CD8-positive, alpha-beta memory T cell (primary cell): Measurements from ENCODE around the gene ACER3. TPM values are rescaled to one million over a fixed set of nuclear protein-coding genes. Genes with fewer than 3 reads are reported as not detected.

ENCODE experiments used
- CTCF ChIA-PET: fragments of 350-600 bp; sonication (Branson Sonifier 250); formaldehyde crosslinking; loops from one replicate; lab custom pipeline; 2021; ENCODE audit warnings: antibody characterized with exemption; lab: Charles Lee
- POLR2A ChIA-PET: fragments of 350-600 bp; sonication (Branson Sonifier 250); formaldehyde crosslinking; loops from one replicate; lab custom pipeline; 2021; ENCODE audit warnings: antibody characterized with exemption; lab: Charles Lee
- DNase-seq, 5 donors: peaks; one replicate each; pipeline versions ENCODE4 v3.0.0 to v3.0.0-alpha.2; 2020 to 2022; ENCODE audit warnings: mixed read lengths in 1 of 5
- H3K27ac ChIP-seq: one replicate; pipeline ENCODE4 v1.7.0; 2013; ENCODE audit warnings: low read depth, mild to moderate bottlenecking, low read length, moderate library complexity
- H3K27me3 ChIP-seq: 2 replicates; pipeline ENCODE4 v1.7.0; 2013; ENCODE audit warnings: low read length, mild to moderate bottlenecking; ENCODE audit not compliant: insufficient read depth, poor library complexity, severe bottlenecking
- H3K36me3 ChIP-seq: 2 replicates; pipeline ENCODE4 v1.7.0; 2013; ENCODE audit warnings: mild to moderate bottlenecking, low read length, moderate library complexity; ENCODE audit not compliant: insufficient read depth
- H3K4me1 ChIP-seq: 2 replicates; pipeline ENCODE4 v1.7.0; 2013; ENCODE audit warnings: mild to moderate bottlenecking, low read length, moderate library complexity; ENCODE audit not compliant: insufficient read depth
- H3K4me3 ChIP-seq: 2 replicates; pipeline ENCODE4 v1.7.0; 2013; ENCODE audit warnings: mild to moderate bottlenecking, low read length
- H3K9me3 ChIP-seq: 2 replicates; pipeline ENCODE4 v1.7.0; 2013; ENCODE audit warnings: mild to moderate bottlenecking, low read length
- H3K27ac Mint-ChIP-seq, 8 donors: one replicate each; pipeline ENCODE4 v1.8.0; 2020 to 2021; ENCODE audit warnings: mixed read lengths in 8 of 8, mild to moderate bottlenecking in 6 of 8, inconsistent platforms in 3 of 8, moderate library complexity in 3 of 8
- H3K27me3 Mint-ChIP-seq, 2 donors: one replicate each; pipeline ENCODE4 v1.8.0; 2020 to 2021; ENCODE audit warnings: mixed read lengths in 2 of 2, mild to moderate bottlenecking in 1 of 2, moderate library complexity in 1 of 2
- H3K36me3 Mint-ChIP-seq, 3 donors: one replicate each; pipeline ENCODE4 v1.8.0; 2020 to 2021; ENCODE audit warnings: mixed read lengths in 3 of 3, inconsistent platforms in 1 of 3, mild to moderate bottlenecking in 1 of 3
- H3K4me1 Mint-ChIP-seq, 3 donors: one replicate each; pipeline ENCODE4 v1.8.0; 2020 to 2021; ENCODE audit warnings: mixed read lengths in 3 of 3, inconsistent platforms in 1 of 3, mild to moderate bottlenecking in 1 of 3
- H3K4me3 Mint-ChIP-seq, 7 donors: one replicate each; pipeline ENCODE4 v1.8.0; 2020 to 2021; ENCODE audit warnings: mixed read lengths in 7 of 7, mild to moderate bottlenecking in 6 of 7, moderate library complexity in 4 of 7, inconsistent platforms in 2 of 7
- H3K9me3 Mint-ChIP-seq, 5 donors: one replicate each; pipeline ENCODE4 v1.8.0; 2020 to 2022; ENCODE audit warnings: mixed read lengths in 5 of 5, mild to moderate bottlenecking in 3 of 5, moderate library complexity in 2 of 5, inconsistent platforms in 1 of 5
- polyA plus RNA-seq: library from polyadenylated mRNA; unstranded; fragments of 300-500 nt; fragmentation: Illumina TruSeq; gene quantifications from one replicate; pipeline ENCODE4 v1.2.3, GENCODE V29; 2021
- total RNA-seq, 2 experiments: library from RNA; stranded (reverse); gene quantifications; one replicate each; pipeline ENCODE4 v1.2.3, GENCODE V29; 2021

The ACER3 gene
- total and polyA plus RNA-seq, 3 experiments from 2014 or later = 5.3 to 19.1 (median 16.1) TPM

GRCh38 chr11:76831686-76832310 is 28.9 kb upstream of the ACER3 start:
- DNase-seq = no peak
- Histone ChIP-seq H3K4me1 (no peaks in the 10 kb centered on the region), H3K27ac (no peak overlapping the region), H3K27me3 (no peaks in the 10 kb centered on the region), H3K36me3 (no peaks in the 10 kb centered on the region), H3K9me3 (no peaks in the 10 kb centered on the region), H3K4me3 (no peak overlapping the region)
- ChIA-PET POLR2A (no interaction called here), CTCF (no interaction called here)
- H3K27me3 Mint-ChIP-seq = peaks cover 3 to 12% of the 10 kb centered on the region in 2 donors
- no peaks in the 10 kb centered on the region for H3K4me1 Mint-ChIP-seq
- peak overlapping the region in 1 of 8 donors; percentile 48 for H3K27ac Mint-ChIP-seq
- H3K36me3 Mint-ChIP-seq = no peaks in the 10 kb centered on the region
- no peak overlapping the region for H3K4me3 Mint-ChIP-seq
- no peaks in the 10 kb centered on the region for H3K9me3 Mint-ChIP-seq

GRCh38 chr11:76832361-76832760 is 28.4 kb upstream of the ACER3 start:
- Histone ChIP-seq H3K36me3 (no peaks in the 10 kb centered on the region), H3K4me1 (no peaks in the 10 kb centered on the region), H3K4me3 (no peak overlapping the region), H3K27me3 (no peaks in the 10 kb centered on the region), H3K9me3 (no peaks in the 10 kb centered on the region), H3K27ac (no peak overlapping the region)
- Mint-ChIP-seq H3K9me3 (no peaks in the 10 kb centered on the region), H3K4me3 (no peak overlapping the region), H3K27me3 (peaks cover 3 to 12% of the 10 kb centered on the region in 2 donors), H3K4me1 (no peaks in the 10 kb centered on the region), H3K36me3 (no peaks in the 10 kb centered on the region), H3K27ac (no peak overlapping the region)
- DNase-seq = no peak
- ChIA-PET CTCF (no interaction called here), POLR2A (no interaction called here)

DNA sequence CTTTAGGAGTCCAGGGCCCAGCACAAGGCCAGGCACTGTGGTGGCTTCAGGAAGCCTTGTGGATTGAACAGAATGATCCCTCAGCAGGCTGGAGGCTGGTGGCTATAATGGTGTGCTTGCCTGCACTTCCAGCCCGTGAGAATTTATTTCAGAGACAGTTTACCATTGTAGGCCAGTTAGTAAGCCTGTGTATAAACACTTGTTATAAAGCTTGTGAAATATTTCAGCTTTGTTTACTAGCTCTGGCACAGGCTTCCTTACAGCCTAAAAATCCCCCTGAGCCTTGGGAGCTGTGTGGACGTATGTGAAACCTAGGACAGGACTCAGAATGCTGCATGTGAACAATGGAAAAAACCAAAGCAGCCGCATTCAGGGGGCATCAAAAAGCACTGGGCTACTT is 26.6 kb upstream of the ACER3 start:
- H3K4me3 ChIP-seq = no peak overlapping the region
- no peak overlapping the region for H3K27ac Mint-ChIP-seq
- POLR2A ChIA-PET = no interaction called here
- no peaks in the 10 kb centered on the region for H3K4me1 Mint-ChIP-seq
- H3K9me3 Mint-ChIP-seq = no peaks in the 10 kb centered on the region
- H3K36me3 Mint-ChIP-seq = no peaks in the 10 kb centered on the region
- no peak overlapping the region for H3K27ac ChIP-seq
- no peak for DNase-seq
- H3K4me3 Mint-ChIP-seq = no peak overlapping the region
- CTCF ChIA-PET = no interaction called here
- H3K27me3 ChIP-seq = no peaks in the 10 kb centered on the region
- H3K36me3 ChIP-seq = no peaks in the 10 kb centered on the region
- no peaks in the 10 kb centered on the region for H3K9me3 ChIP-seq
- peaks cover 4 to 14% of the 10 kb centered on the region in 2 donors for H3K27me3 Mint-ChIP-seq
- no peaks in the 10 kb centered on the region for H3K4me1 ChIP-seq

DNA sequence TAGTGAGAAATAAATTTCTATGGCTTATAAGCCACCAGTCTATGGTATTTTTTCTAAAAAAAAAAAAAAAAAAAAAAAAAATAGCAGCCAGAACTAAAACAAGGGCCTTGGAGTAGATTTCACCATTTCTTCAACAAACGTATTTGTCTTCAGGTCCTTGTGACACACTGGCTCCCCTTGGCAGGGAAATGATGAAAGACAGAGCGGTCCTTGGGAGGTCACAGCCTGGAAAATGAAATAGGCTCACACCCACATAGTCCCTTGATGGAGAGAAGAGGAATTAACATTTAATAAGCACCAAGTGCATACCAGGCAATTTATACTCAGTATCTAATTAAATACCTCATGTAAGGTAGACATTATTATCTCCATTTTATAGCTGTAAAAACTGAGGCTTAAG is 25.7 kb upstream of the ACER3 start:
- Mint-ChIP-seq H3K4me1 (no peaks in the 10 kb centered on the region), H3K27ac (no peak overlapping the region), H3K27me3 (peaks cover 11 to 17% of the 10 kb centered on the region in 2 donors), H3K36me3 (no peaks in the 10 kb centered on the region), H3K9me3 (no peaks in the 10 kb centered on the region), H3K4me3 (no peak overlapping the region)
- no peaks in the 10 kb centered on the region for H3K4me1 ChIP-seq
- no peak overlapping the region for H3K4me3 ChIP-seq
- H3K36me3 ChIP-seq = no peaks in the 10 kb centered on the region
- no peaks in the 10 kb centered on the region for H3K27me3 ChIP-seq
- ChIA-PET POLR2A (no interaction called here), CTCF (no interaction called here)
- no peak overlapping the region for H3K27ac ChIP-seq
- DNase-seq = no peak
- H3K9me3 ChIP-seq = no peaks in the 10 kb centered on the region

DNA sequence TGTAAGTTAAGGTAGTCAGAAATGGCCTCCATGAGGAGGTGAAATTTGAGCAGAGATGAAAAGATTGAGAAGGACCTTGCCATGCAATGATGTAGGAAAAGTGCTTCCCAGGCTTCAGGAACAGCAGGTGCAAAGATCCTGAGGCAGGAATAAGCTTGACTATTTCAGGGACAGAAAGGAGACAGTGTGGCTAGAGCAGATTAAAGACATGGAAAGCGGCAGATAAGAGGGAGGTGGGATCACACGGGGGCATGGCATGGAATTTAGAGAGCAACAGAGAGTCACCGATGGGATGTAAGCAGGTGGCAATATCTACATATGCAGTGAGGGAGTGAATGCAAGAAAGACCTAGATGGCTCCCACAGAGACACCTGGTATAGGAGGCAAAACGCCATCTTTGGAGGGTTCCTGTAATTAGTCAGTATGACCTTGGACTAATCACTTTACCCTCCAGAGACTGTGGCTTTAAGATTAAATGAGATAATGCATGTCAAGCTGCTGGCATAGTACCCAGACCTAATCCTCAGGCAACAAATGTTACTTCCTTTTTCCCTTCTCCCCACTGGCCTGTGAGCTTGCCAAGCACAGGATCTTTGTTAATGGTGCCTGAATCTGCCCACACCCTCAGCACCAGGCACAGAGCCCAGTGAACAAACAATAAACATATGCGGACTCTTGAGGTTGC is 24.6 kb upstream of the ACER3 start:
- H3K9me3 ChIP-seq = no peaks in the 10 kb centered on the region
- no peak for DNase-seq
- peaks cover 10 to 21% of the 10 kb centered on the region in 2 donors for H3K27me3 Mint-ChIP-seq
- no peaks in the 10 kb centered on the region for H3K4me1 Mint-ChIP-seq
- H3K36me3 Mint-ChIP-seq = no peaks in the 10 kb centered on the region
- H3K27me3 ChIP-seq = no peaks in the 10 kb centered on the region
- ChIA-PET CTCF (no interaction called here), POLR2A (no interaction called here)
- H3K9me3 Mint-ChIP-seq = no peaks in the 10 kb centered on the region
- H3K4me3 ChIP-seq = no peak overlapping the region
- no peaks in the 10 kb centered on the region for H3K36me3 ChIP-seq
- H3K4me3 Mint-ChIP-seq = no peak overlapping the region
- no peak overlapping the region for H3K27ac Mint-ChIP-seq
- H3K4me1 ChIP-seq = no peaks in the 10 kb centered on the region
- H3K27ac ChIP-seq = no peak overlapping the region

DNA sequence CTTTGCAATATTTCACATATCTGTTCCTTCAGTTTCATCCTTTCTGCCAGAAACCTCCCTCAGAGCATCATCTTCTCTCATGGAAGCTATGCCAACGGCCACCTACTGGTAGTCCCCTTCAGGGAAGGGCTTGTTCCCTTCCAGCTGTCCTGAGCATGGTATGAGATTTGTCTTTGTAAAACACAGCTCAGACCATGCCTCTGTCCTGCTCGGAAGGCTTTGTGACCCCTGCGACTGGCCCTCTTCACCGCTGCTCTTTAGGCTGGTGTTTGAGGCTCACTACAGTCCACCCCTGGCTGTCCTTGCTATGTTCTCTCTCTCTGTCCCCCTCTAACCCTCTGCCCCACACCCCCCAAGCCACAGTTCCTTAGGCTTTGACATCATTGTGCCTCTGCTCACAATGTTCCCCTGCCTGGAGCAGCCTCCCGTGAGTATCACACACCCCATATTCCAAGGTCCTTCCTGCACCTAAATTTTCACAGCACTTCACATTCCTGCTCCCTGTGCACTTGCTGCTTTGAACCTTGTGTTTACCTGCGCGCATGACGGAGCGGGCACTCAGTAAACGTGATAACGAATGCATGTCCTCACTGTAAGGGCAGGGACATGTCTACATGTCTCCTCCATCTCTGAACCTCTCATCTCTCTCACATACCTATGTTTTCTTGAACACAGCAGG is 24.0 kb upstream of the ACER3 start:
- Mint-ChIP-seq H3K27me3 (peaks cover 14 to 23% of the 10 kb centered on the region in 2 donors), H3K36me3 (no peaks in the 10 kb centered on the region), H3K4me3 (no peak overlapping the region), H3K27ac (no peak overlapping the region), H3K9me3 (no peaks in the 10 kb centered on the region), H3K4me1 (no peaks in the 10 kb centered on the region)
- H3K27me3 ChIP-seq = no peaks in the 10 kb centered on the region
- H3K36me3 ChIP-seq = no peaks in the 10 kb centered on the region
- no peaks in the 10 kb centered on the region for H3K9me3 ChIP-seq
- H3K4me3 ChIP-seq = no peak overlapping the region
- CTCF ChIA-PET = no interaction called here
- POLR2A ChIA-PET = no interaction called here
- no peaks in the 10 kb centered on the region for H3K4me1 ChIP-seq
- H3K27ac ChIP-seq = no peak overlapping the region
- DNase-seq = no peak

DNA sequence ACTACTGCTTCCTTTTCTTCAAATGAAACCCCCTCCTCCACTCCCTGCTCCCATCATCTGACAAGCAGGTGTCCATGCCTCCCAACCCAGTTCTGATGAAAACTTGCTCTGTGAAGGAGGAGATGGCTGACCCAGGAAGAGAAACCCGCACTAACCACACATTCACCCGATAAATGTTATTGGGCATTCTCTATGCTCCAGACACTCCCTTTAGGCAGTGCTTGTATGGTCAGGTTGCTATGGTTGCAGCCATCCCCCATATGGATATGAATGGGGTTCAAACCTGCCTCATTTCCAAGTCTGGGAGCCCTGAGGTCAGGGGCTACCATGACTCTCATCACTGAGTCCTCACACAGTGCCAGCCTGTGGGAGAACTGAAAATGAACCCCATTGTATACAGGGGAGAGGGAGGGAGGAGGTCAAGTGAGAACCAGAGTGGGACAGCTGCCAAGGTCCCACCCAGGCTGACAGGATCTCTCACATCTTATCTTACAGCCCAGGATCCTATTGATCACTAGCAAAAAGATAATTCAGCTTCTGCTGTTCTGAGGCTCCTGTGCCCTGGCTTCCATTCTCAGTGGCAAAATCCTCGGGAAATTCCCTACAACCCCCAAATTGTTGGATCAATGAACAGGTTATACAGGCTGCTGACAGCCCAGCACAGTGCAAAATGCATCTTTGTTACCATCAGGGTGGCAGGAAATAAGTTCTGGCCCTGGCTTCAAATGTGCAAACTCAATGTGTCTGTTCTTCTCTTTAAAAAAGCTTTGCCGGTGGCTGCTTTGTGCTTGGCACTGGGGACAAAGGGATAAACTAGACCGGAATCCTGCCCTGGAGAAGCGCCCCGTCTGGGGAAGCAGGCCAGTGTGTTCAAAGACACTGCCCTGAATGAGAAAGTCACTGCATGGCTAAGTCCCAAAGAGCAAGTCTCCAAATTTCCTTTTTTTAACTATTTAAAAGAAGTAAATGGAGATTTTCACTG is 22.7 kb upstream of the ACER3 start:
- Mint-ChIP-seq H3K27me3 (peaks cover 14 to 29% of the 10 kb centered on the region in 2 donors), H3K4me3 (no peak overlapping the region), H3K4me1 (no peaks in the 10 kb centered on the region), H3K9me3 (no peaks in the 10 kb centered on the region), H3K27ac (no peak overlapping the region), H3K36me3 (no peaks in the 10 kb centered on the region)
- no peak overlapping the region for H3K4me3 ChIP-seq
- no peaks in the 10 kb centered on the region for H3K36me3 ChIP-seq
- no peaks in the 10 kb centered on the region for H3K4me1 ChIP-seq
- no peaks in the 10 kb centered on the region for H3K9me3 ChIP-seq
- no peak overlapping the region for H3K27ac ChIP-seq
- no peak for DNase-seq
- CTCF ChIA-PET = no interaction called here
- POLR2A ChIA-PET = no interaction called here
- H3K27me3 ChIP-seq = no peaks in the 10 kb centered on the region
